Measurements from ENCODE around the gene NRP1. TPM values are rescaled to one million over a fixed set of nuclear protein-coding genes. Genes with fewer than 3 reads are reported as not detected.
A peak's percentile ranks its signal among the peaks of the same experiment; 100 is the strongest.

Gene NRP1
- total RNA-seq, 1 experiment from 2014 or later: 31.7 TPM

DNA sequence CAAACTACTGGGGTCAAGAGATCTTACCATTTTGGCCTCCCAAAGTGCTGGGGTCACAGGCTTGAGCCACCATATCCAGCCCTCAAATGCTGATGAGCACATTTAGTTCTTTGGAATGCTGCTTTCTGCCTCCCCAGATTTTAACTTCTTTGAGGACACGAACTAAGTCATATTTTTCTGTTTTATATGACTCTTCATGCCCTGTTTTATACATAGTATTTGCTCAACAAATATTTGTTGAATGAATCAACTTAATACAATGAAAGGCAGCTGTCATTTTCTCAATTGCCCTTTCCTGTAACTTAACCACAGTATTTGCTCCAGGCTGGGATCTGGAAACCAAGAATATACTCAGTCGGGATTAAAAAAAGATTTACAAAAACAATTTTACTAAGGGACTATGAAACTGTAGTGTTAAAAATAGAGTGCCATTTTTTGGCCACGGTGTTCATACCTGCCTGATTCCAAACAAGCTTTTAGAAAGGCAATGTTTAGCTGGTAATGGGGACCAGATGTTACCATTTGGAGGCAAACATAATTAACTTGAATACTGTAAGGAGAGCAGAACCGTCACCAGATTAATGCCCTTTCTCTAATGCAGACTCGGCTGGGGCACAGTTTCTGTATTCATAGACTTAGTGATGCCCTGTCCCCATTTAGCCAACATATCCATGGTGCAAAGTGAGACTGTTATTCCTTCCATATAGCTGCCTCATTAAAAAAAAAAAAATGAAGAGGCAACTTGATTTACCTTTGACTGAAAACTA lies 117.6 kb downstream of the NRP1 start:
- intact Hi-C loops (cut with micrococcal nuclease; ENCODE audit: unreplicated experiment): loop anchor here (5.0 kb wide), 1 partner anchor 55 kb away; no protein-coding TSS in a partner anchor
- Histone ChIP-seq H3K4me1 (ENCODE audit: insufficient read depth, low read length, poor library complexity, severe bottlenecking) (peaks cover 12% of the 10 kb centered on the region), H3K4me3 (ENCODE audit: low read depth, low read length, poor library complexity, severe bottlenecking) (no peak overlapping the region), H3K27ac (ENCODE audit: low read depth, low read length, poor library complexity, severe bottlenecking) (no peak overlapping the region), H3K9me3 (ENCODE audit: low read depth, low read length, poor library complexity, severe bottlenecking) (no peaks in the 10 kb centered on the region), H3K27me3 (replicated peaks; ENCODE audit: insufficient read depth, low read depth, low read length, poor library complexity) (no peaks in the 10 kb centered on the region), H3K36me3 (ENCODE audit: insufficient read depth, low read length, poor library complexity, severe bottlenecking) (no peaks in the 10 kb centered on the region)
- peak; percentile 74 for DNase-seq (ENCODE audit: low spot score)
- POLR2A ChIA-PET (ENCODE audit: low non-redundant PET): no interaction called here
- TF ChIP-seq, protein P1, sequence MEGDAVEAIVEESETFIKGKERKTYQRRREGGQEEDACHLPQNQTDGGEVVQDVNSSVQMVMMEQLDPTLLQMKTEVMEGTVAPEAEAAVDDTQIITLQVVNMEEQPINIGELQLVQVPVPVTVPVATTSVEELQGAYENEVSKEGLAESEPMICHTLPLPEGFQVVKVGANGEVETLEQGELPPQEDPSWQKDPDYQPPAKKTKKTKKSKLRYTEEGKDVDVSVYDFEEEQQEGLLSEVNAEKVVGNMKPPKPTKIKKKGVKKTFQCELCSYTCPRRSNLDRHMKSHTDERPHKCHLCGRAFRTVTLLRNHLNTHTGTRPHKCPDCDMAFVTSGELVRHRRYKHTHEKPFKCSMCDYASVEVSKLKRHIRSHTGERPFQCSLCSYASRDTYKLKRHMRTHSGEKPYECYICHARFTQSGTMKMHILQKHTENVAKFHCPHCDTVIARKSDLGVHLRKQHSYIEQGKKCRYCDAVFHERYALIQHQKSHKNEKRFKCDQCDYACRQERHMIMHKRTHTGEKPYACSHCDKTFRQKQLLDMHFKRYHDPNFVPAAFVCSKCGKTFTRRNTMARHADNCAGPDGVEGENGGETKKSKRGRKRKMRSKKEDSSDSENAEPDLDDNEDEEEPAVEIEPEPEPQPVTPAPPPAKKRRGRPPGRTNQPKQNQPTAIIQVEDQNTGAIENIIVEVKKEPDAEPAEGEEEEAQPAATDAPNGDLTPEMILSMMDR (conservative IDR thresholded peaks at IDR 0.05; ENCODE audit: low read depth, low read length): no peak
- no peak for TF ChIP-seq EZH2 (IDR thresholded peaks at IDR 0.05; ENCODE audit: borderline replicate concordance, low read depth, low read length, poor library complexity, severe bottlenecking)
- no TSS peak for BruUV-seq (replicated peaks)
- CTCF ChIA-PET: interaction anchor here (0.6 kb wide), 1 partner anchor 23 kb away, joined by 7 read pairs; no protein-coding TSS in a partner anchor

DNA sequence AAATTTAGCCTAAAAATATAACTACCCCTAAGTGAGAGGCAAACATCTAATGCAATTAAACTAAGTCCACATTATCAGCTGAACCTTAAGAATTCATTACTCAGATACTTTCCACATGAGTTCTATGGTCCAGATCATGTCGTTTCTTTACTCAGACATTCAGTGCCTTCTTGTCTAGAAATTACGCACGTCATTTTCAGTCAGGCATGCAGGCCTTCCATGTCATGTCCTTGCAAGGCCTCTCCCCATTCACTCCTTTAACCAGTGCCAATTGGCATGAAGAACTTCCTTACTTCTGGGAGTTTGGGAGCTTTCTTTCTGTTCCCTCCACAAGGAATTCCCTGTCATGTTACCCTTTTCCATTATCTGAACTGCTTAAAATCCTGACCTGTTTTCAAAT lies 118.8 kb downstream of the NRP1 start:
- TF ChIP-seq EZH2 (IDR thresholded peaks at IDR 0.05; ENCODE audit: borderline replicate concordance, low read depth, low read length, poor library complexity, severe bottlenecking): no peak
- no peak overlapping the region for H3K4me3 ChIP-seq (ENCODE audit: low read depth, low read length, poor library complexity, severe bottlenecking)
- H3K4me1 ChIP-seq (ENCODE audit: insufficient read depth, low read length, poor library complexity, severe bottlenecking): peaks cover 12% of the 10 kb centered on the region
- DNase-seq (ENCODE audit: low spot score): no peak
- H3K27me3 ChIP-seq (replicated peaks; ENCODE audit: insufficient read depth, low read depth, low read length, poor library complexity): no peaks in the 10 kb centered on the region
- no peaks in the 10 kb centered on the region for H3K9me3 ChIP-seq (ENCODE audit: low read depth, low read length, poor library complexity, severe bottlenecking)
- no peaks in the 10 kb centered on the region for H3K36me3 ChIP-seq (ENCODE audit: insufficient read depth, low read length, poor library complexity, severe bottlenecking)
- intact Hi-C loops (cut with micrococcal nuclease; ENCODE audit: unreplicated experiment): loop anchor here (5.0 kb wide), 1 partner anchor 57 kb away; no protein-coding TSS in a partner anchor
- POLR2A ChIA-PET (ENCODE audit: low non-redundant PET): interaction anchor here (0.6 kb wide), 1 partner anchor 34 kb away, joined by 3 read pairs; no protein-coding TSS in a partner anchor
- H3K27ac ChIP-seq (ENCODE audit: low read depth, low read length, poor library complexity, severe bottlenecking): no peak overlapping the region
- CTCF ChIA-PET: no interaction called here
- BruUV-seq (replicated peaks): no TSS peak

DNA sequence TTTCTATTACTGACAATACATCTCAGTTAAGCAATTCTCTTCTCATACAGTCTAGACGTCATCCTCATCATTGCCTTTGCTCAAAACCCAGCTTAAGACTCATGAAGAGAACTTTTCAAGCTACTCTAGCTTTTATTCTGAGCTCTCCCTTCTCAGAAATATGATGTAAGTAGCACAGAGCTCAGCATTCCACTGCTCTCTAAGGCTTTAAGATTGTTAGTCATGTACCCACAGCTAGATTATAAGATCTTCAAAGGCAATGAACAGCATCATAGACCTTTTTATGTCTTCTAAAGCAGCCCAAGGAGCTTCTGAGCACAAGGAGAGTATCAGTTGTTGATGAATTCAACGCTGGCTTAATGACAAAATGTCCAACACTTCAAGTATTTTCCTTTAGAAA lies 119.3 kb downstream of the NRP1 start:
- Histone ChIP-seq H3K4me3 (ENCODE audit: low read depth, low read length, poor library complexity, severe bottlenecking) (no peak overlapping the region), H3K36me3 (ENCODE audit: insufficient read depth, low read length, poor library complexity, severe bottlenecking) (no peaks in the 10 kb centered on the region), H3K27ac (ENCODE audit: low read depth, low read length, poor library complexity, severe bottlenecking) (no peak overlapping the region), H3K4me1 (ENCODE audit: insufficient read depth, low read length, poor library complexity, severe bottlenecking) (peaks cover 12% of the 10 kb centered on the region), H3K27me3 (replicated peaks; ENCODE audit: insufficient read depth, low read depth, low read length, poor library complexity) (no peaks in the 10 kb centered on the region), H3K9me3 (ENCODE audit: low read depth, low read length, poor library complexity, severe bottlenecking) (no peaks in the 10 kb centered on the region)
- ChIA-PET CTCF (no interaction called here), POLR2A (ENCODE audit: low non-redundant PET) (no interaction called here)
- intact Hi-C loops (cut with micrococcal nuclease; ENCODE audit: unreplicated experiment): loop anchor here (5.0 kb wide), 1 partner anchor 57 kb away; no protein-coding TSS in a partner anchor
- TF ChIP-seq EZH2 (IDR thresholded peaks at IDR 0.05; ENCODE audit: borderline replicate concordance, low read depth, low read length, poor library complexity, severe bottlenecking): no peak
- TF ChIP-seq, protein P1 (conservative IDR thresholded peaks at IDR 0.05; ENCODE audit: low read depth, low read length): no peak
- BruUV-seq (replicated peaks): no TSS peak
- DNase-seq (ENCODE audit: low spot score): no peak
